Stimulated activated CD4-positive, alpha-beta T cell treated with anti-CD3 and anti-CD28 coated beads, Interleukin-2, amount 100 ng/mL, for 24 hours (primary cell): ENCODE results near the gene PROK2.

Experiments
- DNase-seq, 2 donors: peaks; one replicate each; pipeline ENCODE4 v3.0.0-alpha.2; 2020

PROK2 gene

GRCh38 chr3:71784914-71785531 lies at the start of gene PROK2:
TSS of gene PROK2 (minus strand) at chr3:71785148. CDS start at chr3:71785052, 96 bp downstream.
- peak; percentile 41 to 60 for DNase-seq

GRCh38 chr3:71831599-71831998 lies 46.7 kb upstream of the PROK2 start:
- DNase-seq = no peak

- no peak for DNase-seq
Measured at GRCh38 chr3:71825551-71826283, 40.8 kb upstream of the PROK2 start.

- no peak for DNase-seq
Measured at GRCh38 chr3:71821116-71821515, 36.2 kb upstream of the PROK2 start.

- DNase-seq = no peak
Measured at GRCh38 chr3:71817262-71817661, 32.3 kb upstream of the PROK2 start.

GRCh38 chr3:71816767-71817156 lies 31.8 kb upstream of the PROK2 start:
- DNase-seq = no peak

- DNase-seq = no peak
Measured at GRCh38 chr3:71815340-71816067, 30.6 kb upstream of the PROK2 start.

- DNase-seq = no peak
Measured at GRCh38 chr3:71813704-71814103, 28.8 kb upstream of the PROK2 start.

- no peak for DNase-seq
Measured at GRCh38 chr3:71813073-71813472, 28.1 kb upstream of the PROK2 start.

GRCh38 chr3:71810056-71810455 lies 25.1 kb upstream of the PROK2 start:
- DNase-seq = no peak

- no peak for DNase-seq
Measured at GRCh38 chr3:71809321-71810026, 24.5 kb upstream of the PROK2 start.

- DNase-seq = no peak
Measured at GRCh38 chr3:71806736-71807135, 21.8 kb upstream of the PROK2 start.

GRCh38 chr3:71805691-71806090 lies 20.7 kb upstream of the PROK2 start:
- DNase-seq = no peak

GRCh38 chr3:71805199-71805598 lies 20.3 kb upstream of the PROK2 start:
- no peak for DNase-seq

GRCh38 chr3:71803248-71803647 lies 18.3 kb upstream of the PROK2 start:
- DNase-seq = no peak

- DNase-seq = no peak
Measured at GRCh38 chr3:71801986-71802385, 17.0 kb upstream of the PROK2 start.

GRCh38 chr3:71800023-71800422 lies 15.1 kb upstream of the PROK2 start:
- no peak for DNase-seq

GRCh38 chr3:71797455-71797854 lies 12.5 kb upstream of the PROK2 start:
- DNase-seq = no peak

- no peak for DNase-seq
Measured at GRCh38 chr3:71796290-71796689, 11.3 kb upstream of the PROK2 start.

GRCh38 chr3:71791634-71792033 lies 6.7 kb upstream of the PROK2 start:
- DNase-seq = no peak

GRCh38 chr3:71789922-71790321 lies 5.0 kb upstream of the PROK2 start:
- DNase-seq = no peak

- DNase-seq = no peak
Measured at GRCh38 chr3:71787851-71788405, 3.0 kb upstream of the PROK2 start.

- DNase-seq = no peak
Measured at GRCh38 chr3:71786551-71786950, 1.6 kb upstream of the PROK2 start.
